PC-9 (cell line): ENCODE measurements around the gene FREM3. TPM values are rescaled to one million over a fixed set of nuclear protein-coding genes. Genes with fewer than 3 reads are reported as not detected.

Experiments used
- BruUV-seq: library from RNA; stranded (reverse); fragments of 400-500 nt; replicated peaks from 2 replicates; lab custom pipeline; 2021; lab: Mats Ljungman, UMichigan
- CTCF ChIA-PET: fragments of 300-600 bp; sonication (Branson Sonifier 250); formaldehyde crosslinking; loops from one replicate; lab custom pipeline; 2022; ENCODE audit warnings: antibody characterized with exemption; lab: Charles Lee
- POLR2A ChIA-PET: fragments of 300-600 bp; sonication (Branson Sonifier 250); formaldehyde crosslinking; loops from one replicate; lab custom pipeline; 2022; ENCODE audit warnings: antibody characterized with exemption; ENCODE audit not compliant: unreplicated experiment; lab: Charles Lee
- DNase-seq, 2 experiments: peaks; one replicate each; pipeline versions ENCODE4 v3.0.0 to v3.0.0-alpha.2; 2015 to 2022; ENCODE audit warnings: mixed read lengths in 1 of 2
- H2AFZ ChIP-seq: fragments of 200-600 bp; sonication (generic); 2 replicates; pipeline ENCODE4 v1.8.1; 2017; ENCODE audit warnings: antibody characterized with exemption
- H3F3A ChIP-seq: fragments of 200-600 bp; sonication (generic); 2 replicates; pipeline ENCODE4 v1.8.1; 2017; ENCODE audit warnings: antibody characterized with exemption, mild to moderate bottlenecking, low read depth; ENCODE audit not compliant: insufficient read depth
- H3K27ac ChIP-seq: fragments of 200-600 bp; sonication (generic); 2 replicates; pipeline ENCODE4 v1.6.1; 2016; ENCODE audit warnings: mixed run types
- H3K27me3 ChIP-seq: fragments of 200-600 bp; sonication (generic); 2 replicates; pipeline ENCODE4 v1.6.1; 2016; ENCODE audit warnings: low read depth, mixed run types; ENCODE audit not compliant: insufficient read depth
- H3K36me3 ChIP-seq: fragments of 200-600 bp; sonication (generic); 2 replicates; pipeline ENCODE4 v1.6.1; 2016; ENCODE audit warnings: low read depth, mixed run types
- H3K4me1 ChIP-seq: fragments of 200-600 bp; sonication (generic); replicated peaks from 2 replicates; pipeline ENCODE4 v1.6.1; 2016; ENCODE audit warnings: mixed run types; ENCODE audit not compliant: insufficient read depth
- H3K4me2 ChIP-seq: fragments of 200-600 bp; sonication (generic); 2 replicates; pipeline ENCODE4 v1.6.1; 2017; ENCODE audit warnings: mixed run types
- H3K4me3 ChIP-seq: fragments of 200-600 bp; sonication (generic); 2 replicates; pipeline ENCODE4 v1.6.1; 2016; ENCODE audit warnings: mixed run types
- H3K79me2 ChIP-seq: fragments of 200-600 bp; sonication (generic); 2 replicates; pipeline ENCODE4 v1.6.1; 2017; ENCODE audit warnings: low read depth, mixed run types
- H3K9me2 ChIP-seq: fragments of 200-600 bp; sonication (generic); 2 replicates; pipeline ENCODE4 v1.8.1; 2017; ENCODE audit warnings: mild to moderate bottlenecking; ENCODE audit not compliant: insufficient read depth
- H3K9me3 ChIP-seq: fragments of 200-600 bp; sonication (generic); 2 replicates; pipeline ENCODE4 v1.8.1; 2016; ENCODE audit warnings: low read depth; ENCODE audit not compliant: insufficient read depth
- H4K20me1 ChIP-seq: fragments of 200-600 bp; sonication (generic); 2 replicates; pipeline ENCODE4 v1.8.1; 2017; ENCODE audit not compliant: insufficient read depth
- CTCF ChIP-seq: fragments of 200-600 bp; sonication (generic); conservative IDR thresholded peaks from 2 replicates; pipeline ENCODE4 v1.6.1; 2017; ENCODE audit warnings: mixed run types, antibody characterized with exemption, mild to moderate bottlenecking, moderate library complexity
- EZH2 ChIP-seq: fragments of 200-600 bp; sonication (generic); IDR thresholded peaks from 2 replicates; pipeline ENCODE4 v1.8.0; 2017; ENCODE audit warnings: antibody characterized with exemption, low read depth
- intact Hi-C: fragments of 100-400 bp; cut with micrococcal nuclease; formaldehyde crosslinking; loops from one replicate; pipeline ENCODE4 v1.10.0; 2022; ENCODE audit not compliant: unreplicated experiment
- total RNA-seq: library from RNA; stranded (reverse); gene quantifications from 2 replicates; pipeline ENCODE4 v1.2.3, GENCODE V29; 2021

Gene FREM3
- total RNA-seq, 1 experiment from 2014 or later = not detected

- ChIA-PET CTCF (no interaction called here), POLR2A (no interaction called here)
- H3K9me3 ChIP-seq = no peaks in the 10 kb centered on the region
- H3K9me2 ChIP-seq = no peaks in the 10 kb centered on the region
- no peak overlapping the region for H3K4me2 ChIP-seq
- no peaks in the 10 kb centered on the region for H3F3A ChIP-seq
- no peak overlapping the region for H3K27ac ChIP-seq
- BruUV-seq = no TSS peak
- no peak overlapping the region for H3K4me3 ChIP-seq
- no peaks in the 10 kb centered on the region for H3K79me2 ChIP-seq
- no peaks in the 10 kb centered on the region for H3K4me1 ChIP-seq
- no peak overlapping the region for H2AFZ ChIP-seq
- H3K27me3 ChIP-seq = no peaks in the 10 kb centered on the region
- intact Hi-C loops = no loop called here
- no peaks in the 10 kb centered on the region for H4K20me1 ChIP-seq
- no peak for TF ChIP-seq EZH2
- no peak for TF ChIP-seq CTCF
- no peaks in the 10 kb centered on the region for H3K36me3 ChIP-seq
- no peak for DNase-seq
These were observed 57.9 kb downstream of the FREM3 start for GRCh38 chr4:143642611-143643010.

- no TSS peak for BruUV-seq
- Histone ChIP-seq H2AFZ (no peak overlapping the region), H3K36me3 (no peaks in the 10 kb centered on the region), H3K4me2 (no peak overlapping the region), H3K27me3 (no peaks in the 10 kb centered on the region), H3K9me2 (no peaks in the 10 kb centered on the region), H3K27ac (no peak overlapping the region), H3K4me1 (no peaks in the 10 kb centered on the region), H3K9me3 (no peaks in the 10 kb centered on the region), H4K20me1 (no peaks in the 10 kb centered on the region), H3F3A (no peaks in the 10 kb centered on the region), H3K79me2 (no peaks in the 10 kb centered on the region), H3K4me3 (no peak overlapping the region)
- intact Hi-C loops = no loop called here
- ChIA-PET POLR2A (no interaction called here), CTCF (no interaction called here)
- no peak for DNase-seq
- TF ChIP-seq EZH2 (no peak), CTCF (no peak)
These were observed 59.1 kb downstream of the FREM3 start for GRCh38 chr4:143641361-143641760.

- Histone ChIP-seq H3K9me3 (no peaks in the 10 kb centered on the region), H3K4me2 (no peak overlapping the region), H3K4me1 (no peaks in the 10 kb centered on the region), H3K36me3 (no peaks in the 10 kb centered on the region), H3F3A (no peaks in the 10 kb centered on the region), H3K4me3 (no peak overlapping the region), H3K9me2 (no peaks in the 10 kb centered on the region), H3K27me3 (no peaks in the 10 kb centered on the region), H3K79me2 (no peaks in the 10 kb centered on the region), H4K20me1 (no peaks in the 10 kb centered on the region), H3K27ac (no peak overlapping the region), H2AFZ (no peak overlapping the region)
- ChIA-PET POLR2A (no interaction called here), CTCF (no interaction called here)
- intact Hi-C loops = no loop called here
- no TSS peak for BruUV-seq
- TF ChIP-seq EZH2 = no peak
- TF ChIP-seq CTCF = no peak
- no peak for DNase-seq
These were observed 65.7 kb downstream of the FREM3 start for GRCh38 chr4:143634763-143635162.
